ENCODE measurements around the gene KDM4B. TPM values are rescaled to one million over a fixed set of nuclear protein-coding genes. Genes with fewer than 3 reads are reported as not detected.

The KDM4B gene
- total and polyA plus RNA-seq, 4 donors = 3.2 to 19.7 (median 12.9) TPM

DNA sequence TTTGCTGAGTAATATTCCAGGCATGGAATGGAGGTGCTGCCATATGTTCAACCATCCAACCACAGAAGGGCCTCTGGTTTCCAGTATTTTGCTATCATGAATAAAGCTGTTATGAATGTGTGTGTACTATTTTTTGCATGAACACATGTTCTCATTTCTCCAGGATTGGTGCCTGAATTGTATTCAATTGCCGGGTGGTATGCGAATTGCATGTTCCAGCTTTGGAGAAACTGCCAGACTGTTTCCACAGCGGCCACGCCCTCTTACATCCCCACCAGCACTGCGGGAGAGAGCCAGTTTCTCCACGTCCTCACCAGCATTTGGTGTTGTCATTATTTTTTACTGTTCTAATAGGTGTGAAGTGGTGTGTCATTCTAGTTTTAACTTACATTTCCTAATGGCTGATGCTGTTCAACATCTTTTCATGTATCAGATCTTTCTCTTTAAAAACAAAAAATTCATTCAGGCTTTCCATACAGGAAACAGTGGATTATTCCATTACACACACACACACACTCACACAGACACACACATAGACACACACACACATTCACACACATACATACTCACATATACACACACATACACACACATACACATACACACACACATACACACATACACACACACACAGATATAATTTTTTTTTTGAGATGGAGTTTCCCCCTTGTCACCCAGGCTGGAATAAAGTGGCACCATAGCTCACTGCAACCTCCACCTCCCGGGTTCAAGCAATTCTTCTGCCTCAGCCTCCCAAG lies 217.6 kb downstream of the KDM4B start:
- DNase-seq (ENCODE audit: low spot score) = no peak
- H3K4me1 ChIP-seq (ENCODE audit: control insufficient read depth in 4 of 4, insufficient read depth in 4 of 4, low read length in 3 of 4) = no peaks in the 10 kb centered on the region
- TF ChIP-seq JUND (IDR thresholded peaks at IDR 0.05) (no peak), FOXA2 (IDR thresholded peaks at IDR 0.05) (no peak), NR2F2 (IDR thresholded peaks at IDR 0.05) (no peak), HNF4G (IDR thresholded peaks at IDR 0.05) (no peak), TAF1 (conservative IDR thresholded peaks at IDR 0.05) (no peak), HNF4A (conservative IDR thresholded peaks at IDR 0.05) (no peak), GABPA (IDR thresholded peaks at IDR 0.05 in 1 of 2, conservative IDR thresholded peaks at IDR 0.05 in 1 of 2) (no peak), FOXA1 (IDR thresholded peaks at IDR 0.05) (no peak), SP1 (IDR thresholded peaks at IDR 0.05) (no peak), EGR1 (IDR thresholded peaks at IDR 0.05; ENCODE audit: low read depth in 2 of 2) (no peak), RXRA (IDR thresholded peaks at IDR 0.05) (no peak), YY1 (IDR thresholded peaks at IDR 0.05) (no peak), RAD21 (IDR thresholded peaks at IDR 0.05) (no peak)
- TF ChIP-seq, protein P1, sequence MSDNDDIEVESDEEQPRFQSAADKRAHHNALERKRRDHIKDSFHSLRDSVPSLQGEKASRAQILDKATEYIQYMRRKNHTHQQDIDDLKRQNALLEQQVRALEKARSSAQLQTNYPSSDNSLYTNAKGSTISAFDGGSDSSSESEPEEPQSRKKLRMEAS (IDR thresholded peaks at IDR 0.05) = no peak
- TF ChIP-seq, protein P2, sequence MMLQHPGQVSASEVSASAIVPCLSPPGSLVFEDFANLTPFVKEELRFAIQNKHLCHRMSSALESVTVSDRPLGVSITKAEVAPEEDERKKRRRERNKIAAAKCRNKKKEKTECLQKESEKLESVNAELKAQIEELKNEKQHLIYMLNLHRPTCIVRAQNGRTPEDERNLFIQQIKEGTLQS (IDR thresholded peaks at IDR 0.05) = no peak
- TF ChIP-seq, protein P3, sequence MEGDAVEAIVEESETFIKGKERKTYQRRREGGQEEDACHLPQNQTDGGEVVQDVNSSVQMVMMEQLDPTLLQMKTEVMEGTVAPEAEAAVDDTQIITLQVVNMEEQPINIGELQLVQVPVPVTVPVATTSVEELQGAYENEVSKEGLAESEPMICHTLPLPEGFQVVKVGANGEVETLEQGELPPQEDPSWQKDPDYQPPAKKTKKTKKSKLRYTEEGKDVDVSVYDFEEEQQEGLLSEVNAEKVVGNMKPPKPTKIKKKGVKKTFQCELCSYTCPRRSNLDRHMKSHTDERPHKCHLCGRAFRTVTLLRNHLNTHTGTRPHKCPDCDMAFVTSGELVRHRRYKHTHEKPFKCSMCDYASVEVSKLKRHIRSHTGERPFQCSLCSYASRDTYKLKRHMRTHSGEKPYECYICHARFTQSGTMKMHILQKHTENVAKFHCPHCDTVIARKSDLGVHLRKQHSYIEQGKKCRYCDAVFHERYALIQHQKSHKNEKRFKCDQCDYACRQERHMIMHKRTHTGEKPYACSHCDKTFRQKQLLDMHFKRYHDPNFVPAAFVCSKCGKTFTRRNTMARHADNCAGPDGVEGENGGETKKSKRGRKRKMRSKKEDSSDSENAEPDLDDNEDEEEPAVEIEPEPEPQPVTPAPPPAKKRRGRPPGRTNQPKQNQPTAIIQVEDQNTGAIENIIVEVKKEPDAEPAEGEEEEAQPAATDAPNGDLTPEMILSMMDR (IDR thresholded peaks at IDR 0.05; ENCODE audit: low read depth, low read length, missing input control) = no peak
- TF ChIP-seq, protein P4, sequence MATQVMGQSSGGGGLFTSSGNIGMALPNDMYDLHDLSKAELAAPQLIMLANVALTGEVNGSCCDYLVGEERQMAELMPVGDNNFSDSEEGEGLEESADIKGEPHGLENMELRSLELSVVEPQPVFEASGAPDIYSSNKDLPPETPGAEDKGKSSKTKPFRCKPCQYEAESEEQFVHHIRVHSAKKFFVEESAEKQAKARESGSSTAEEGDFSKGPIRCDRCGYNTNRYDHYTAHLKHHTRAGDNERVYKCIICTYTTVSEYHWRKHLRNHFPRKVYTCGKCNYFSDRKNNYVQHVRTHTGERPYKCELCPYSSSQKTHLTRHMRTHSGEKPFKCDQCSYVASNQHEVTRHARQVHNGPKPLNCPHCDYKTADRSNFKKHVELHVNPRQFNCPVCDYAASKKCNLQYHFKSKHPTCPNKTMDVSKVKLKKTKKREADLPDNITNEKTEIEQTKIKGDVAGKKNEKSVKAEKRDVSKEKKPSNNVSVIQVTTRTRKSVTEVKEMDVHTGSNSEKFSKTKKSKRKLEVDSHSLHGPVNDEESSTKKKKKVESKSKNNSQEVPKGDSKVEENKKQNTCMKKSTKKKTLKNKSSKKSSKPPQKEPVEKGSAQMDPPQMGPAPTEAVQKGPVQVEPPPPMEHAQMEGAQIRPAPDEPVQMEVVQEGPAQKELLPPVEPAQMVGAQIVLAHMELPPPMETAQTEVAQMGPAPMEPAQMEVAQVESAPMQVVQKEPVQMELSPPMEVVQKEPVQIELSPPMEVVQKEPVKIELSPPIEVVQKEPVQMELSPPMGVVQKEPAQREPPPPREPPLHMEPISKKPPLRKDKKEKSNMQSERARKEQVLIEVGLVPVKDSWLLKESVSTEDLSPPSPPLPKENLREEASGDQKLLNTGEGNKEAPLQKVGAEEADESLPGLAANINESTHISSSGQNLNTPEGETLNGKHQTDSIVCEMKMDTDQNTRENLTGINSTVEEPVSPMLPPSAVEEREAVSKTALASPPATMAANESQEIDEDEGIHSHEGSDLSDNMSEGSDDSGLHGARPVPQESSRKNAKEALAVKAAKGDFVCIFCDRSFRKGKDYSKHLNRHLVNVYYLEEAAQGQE (IDR thresholded peaks at IDR 0.05) = no peak
- TF ChIP-seq, protein P5, sequence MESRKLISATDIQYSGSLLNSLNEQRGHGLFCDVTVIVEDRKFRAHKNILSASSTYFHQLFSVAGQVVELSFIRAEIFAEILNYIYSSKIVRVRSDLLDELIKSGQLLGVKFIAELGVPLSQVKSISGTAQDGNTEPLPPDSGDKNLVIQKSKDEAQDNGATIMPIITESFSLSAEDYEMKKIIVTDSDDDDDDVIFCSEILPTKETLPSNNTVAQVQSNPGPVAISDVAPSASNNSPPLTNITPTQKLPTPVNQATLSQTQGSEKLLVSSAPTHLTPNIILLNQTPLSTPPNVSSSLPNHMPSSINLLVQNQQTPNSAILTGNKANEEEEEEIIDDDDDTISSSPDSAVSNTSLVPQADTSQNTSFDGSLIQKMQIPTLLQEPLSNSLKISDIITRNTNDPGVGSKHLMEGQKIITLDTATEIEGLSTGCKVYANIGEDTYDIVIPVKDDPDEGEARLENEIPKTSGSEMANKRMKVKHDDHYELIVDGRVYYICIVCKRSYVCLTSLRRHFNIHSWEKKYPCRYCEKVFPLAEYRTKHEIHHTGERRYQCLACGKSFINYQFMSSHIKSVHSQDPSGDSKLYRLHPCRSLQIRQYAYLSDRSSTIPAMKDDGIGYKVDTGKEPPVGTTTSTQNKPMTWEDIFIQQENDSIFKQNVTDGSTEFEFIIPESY (IDR thresholded peaks at IDR 0.05) = no peak
- H3K36me3 ChIP-seq (ENCODE audit: control insufficient read depth in 4 of 4, insufficient read depth in 3 of 4, low read depth in 1 of 4, low read length in 3 of 4) = no peaks in the 10 kb centered on the region
- 79% methylated on average over 7 of the region's 7 CpGs for WGBS
- no peak overlapping the region for H3K27ac ChIP-seq (ENCODE audit: low read depth in 1 of 2, low read length in 2 of 2)
- no peak overlapping the region for H3K4me3 ChIP-seq (ENCODE audit: low read depth in 1 of 3, low read length in 3 of 3)
- H3K9me3 ChIP-seq (ENCODE audit: control insufficient read depth in 4 of 4, low read length in 3 of 4) = no peaks in the 10 kb centered on the region
- no peaks in the 10 kb centered on the region for H3K27me3 ChIP-seq (ENCODE audit: control insufficient read depth in 4 of 4, insufficient read depth in 4 of 4, low read length in 3 of 4)
- no peak overlapping the region for H3K9ac ChIP-seq (ENCODE audit: low read depth in 1 of 2, low read length in 2 of 2)
